Esophagus squamous epithelium (tissue), 4 donors: ENCODE measurements around the gene SPACDR.

ENCODE experiments used
- POLR2A ChIP-seq, 4 donors: fragments of 450-650 bp; IDR thresholded peaks; one replicate each; pipeline ENCODE4 v1.6.1; 2017; ENCODE audit warnings: antibody characterized with exemption in 4 of 4, mild to moderate bottlenecking in 4 of 4, moderate library complexity in 3 of 4
- TF ChIP-seq, protein P1 (sequence below), 6 experiments: fragments of 450-650 bp in 4 of 6; fragments of 200-600 bp in 2 of 6; sonication (generic) in 2 of 6; IDR thresholded peaks; one replicate each; pipeline ENCODE4 v1.5.1; 2016 to 2019; ENCODE audit warnings: antibody characterized with exemption in 6 of 6, mild to moderate bottlenecking in 4 of 6, moderate library complexity in 4 of 6

DNA sequence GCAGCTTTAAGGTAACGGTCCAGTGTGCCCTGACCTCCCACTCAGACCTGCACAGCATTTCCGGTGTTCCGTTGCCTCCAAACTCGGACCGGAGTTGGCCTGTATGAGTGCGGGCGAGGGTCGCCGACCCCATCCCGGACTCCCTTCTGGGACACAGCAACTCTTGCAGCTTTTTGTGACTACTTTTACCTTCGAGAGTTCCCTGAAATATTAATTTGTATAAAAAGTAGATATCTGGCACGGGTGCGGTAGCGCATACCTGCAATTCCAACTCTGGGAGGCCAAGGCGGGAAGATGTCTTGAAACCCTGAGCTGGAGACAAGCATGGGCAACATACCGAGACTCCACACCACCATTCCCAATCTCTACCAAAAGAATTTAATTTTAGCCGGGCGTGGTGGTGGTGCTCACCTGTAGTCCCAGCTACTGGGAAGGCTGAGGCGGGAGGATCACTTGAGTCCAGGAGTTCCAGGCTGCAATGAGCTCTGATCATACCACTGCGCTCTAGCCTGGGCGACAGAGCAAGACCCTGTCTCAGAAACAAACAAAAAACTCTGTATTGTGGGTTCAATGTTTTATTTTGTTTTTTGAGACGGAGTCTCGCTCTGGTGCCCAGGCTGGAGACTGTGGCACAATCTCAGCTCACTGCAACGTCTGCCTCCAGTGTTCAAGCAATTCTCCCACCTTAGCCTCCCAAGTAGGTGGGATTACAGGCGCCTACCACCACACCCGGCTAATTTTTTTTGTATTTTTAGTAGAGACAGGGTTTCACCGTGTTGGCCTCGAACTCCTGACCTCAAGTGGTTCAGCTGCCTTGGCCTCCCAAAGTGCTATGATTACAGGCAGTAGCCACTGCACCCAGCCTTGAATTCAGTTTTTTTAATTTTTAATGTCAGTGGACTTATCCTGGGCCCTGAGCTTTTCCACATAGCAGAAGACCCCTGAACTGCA is 26.6 kb downstream of the SPACDR start:
- no peak for TF ChIP-seq POLR2A (IDR thresholded peaks at IDR 0.05)
- TF ChIP-seq, protein P1, sequence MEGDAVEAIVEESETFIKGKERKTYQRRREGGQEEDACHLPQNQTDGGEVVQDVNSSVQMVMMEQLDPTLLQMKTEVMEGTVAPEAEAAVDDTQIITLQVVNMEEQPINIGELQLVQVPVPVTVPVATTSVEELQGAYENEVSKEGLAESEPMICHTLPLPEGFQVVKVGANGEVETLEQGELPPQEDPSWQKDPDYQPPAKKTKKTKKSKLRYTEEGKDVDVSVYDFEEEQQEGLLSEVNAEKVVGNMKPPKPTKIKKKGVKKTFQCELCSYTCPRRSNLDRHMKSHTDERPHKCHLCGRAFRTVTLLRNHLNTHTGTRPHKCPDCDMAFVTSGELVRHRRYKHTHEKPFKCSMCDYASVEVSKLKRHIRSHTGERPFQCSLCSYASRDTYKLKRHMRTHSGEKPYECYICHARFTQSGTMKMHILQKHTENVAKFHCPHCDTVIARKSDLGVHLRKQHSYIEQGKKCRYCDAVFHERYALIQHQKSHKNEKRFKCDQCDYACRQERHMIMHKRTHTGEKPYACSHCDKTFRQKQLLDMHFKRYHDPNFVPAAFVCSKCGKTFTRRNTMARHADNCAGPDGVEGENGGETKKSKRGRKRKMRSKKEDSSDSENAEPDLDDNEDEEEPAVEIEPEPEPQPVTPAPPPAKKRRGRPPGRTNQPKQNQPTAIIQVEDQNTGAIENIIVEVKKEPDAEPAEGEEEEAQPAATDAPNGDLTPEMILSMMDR (IDR thresholded peaks at IDR 0.05) = no peak
